D721Med (cell line): ENCODE results near the gene OTOA.
"Not testable (repeated sequence)": the region's sequence is repeated elsewhere in the genome, so short reads cannot be mapped to it uniquely, and the experiment has no call there.

Source experiments
- DNase-seq: peaks from one replicate; pipeline ENCODE4 v3.0.0; 2011; ENCODE audit warnings: low spot score; ENCODE audit not compliant: insufficient read length
- FAIRE-seq: peaks from 2 replicates; lab custom pipeline; 2011; peaks lifted over from hg19 to GRCh38; lab: Jason Lieb, UNC
- TF ChIP-seq, protein P1 (sequence below): IDR thresholded peaks from 2 replicates; pipeline ENCODE4 v1.5.1; 2012; ENCODE audit warnings: mild to moderate bottlenecking, control low read depth; ENCODE audit not compliant: insufficient read depth; ENCODE audit errors: missing control alignments

OTOA gene

DNA sequence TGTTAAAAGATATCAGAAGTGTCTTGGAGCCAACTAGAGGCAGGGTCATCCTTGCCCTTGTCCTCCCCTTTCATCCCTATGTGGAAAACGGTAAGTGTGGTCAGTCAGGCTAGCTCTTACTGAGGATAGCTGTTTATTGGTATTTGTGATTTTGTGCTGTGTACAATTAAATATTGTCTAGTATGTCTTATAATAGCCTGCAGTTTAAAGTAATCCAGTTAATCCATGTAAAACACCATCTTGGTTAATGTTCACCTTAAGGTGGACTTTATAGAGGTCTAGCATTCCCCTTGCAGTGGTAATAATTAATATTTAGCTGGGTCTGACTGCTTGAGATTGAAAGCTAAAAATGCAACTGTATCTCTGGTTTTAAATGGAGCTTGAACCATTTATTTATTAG lies 38.7 kb upstream of the OTOA start:
- FAIRE-seq (no peak), DNase-seq (no peak)
- TF ChIP-seq, protein P1, sequence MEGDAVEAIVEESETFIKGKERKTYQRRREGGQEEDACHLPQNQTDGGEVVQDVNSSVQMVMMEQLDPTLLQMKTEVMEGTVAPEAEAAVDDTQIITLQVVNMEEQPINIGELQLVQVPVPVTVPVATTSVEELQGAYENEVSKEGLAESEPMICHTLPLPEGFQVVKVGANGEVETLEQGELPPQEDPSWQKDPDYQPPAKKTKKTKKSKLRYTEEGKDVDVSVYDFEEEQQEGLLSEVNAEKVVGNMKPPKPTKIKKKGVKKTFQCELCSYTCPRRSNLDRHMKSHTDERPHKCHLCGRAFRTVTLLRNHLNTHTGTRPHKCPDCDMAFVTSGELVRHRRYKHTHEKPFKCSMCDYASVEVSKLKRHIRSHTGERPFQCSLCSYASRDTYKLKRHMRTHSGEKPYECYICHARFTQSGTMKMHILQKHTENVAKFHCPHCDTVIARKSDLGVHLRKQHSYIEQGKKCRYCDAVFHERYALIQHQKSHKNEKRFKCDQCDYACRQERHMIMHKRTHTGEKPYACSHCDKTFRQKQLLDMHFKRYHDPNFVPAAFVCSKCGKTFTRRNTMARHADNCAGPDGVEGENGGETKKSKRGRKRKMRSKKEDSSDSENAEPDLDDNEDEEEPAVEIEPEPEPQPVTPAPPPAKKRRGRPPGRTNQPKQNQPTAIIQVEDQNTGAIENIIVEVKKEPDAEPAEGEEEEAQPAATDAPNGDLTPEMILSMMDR: no peak

DNA sequence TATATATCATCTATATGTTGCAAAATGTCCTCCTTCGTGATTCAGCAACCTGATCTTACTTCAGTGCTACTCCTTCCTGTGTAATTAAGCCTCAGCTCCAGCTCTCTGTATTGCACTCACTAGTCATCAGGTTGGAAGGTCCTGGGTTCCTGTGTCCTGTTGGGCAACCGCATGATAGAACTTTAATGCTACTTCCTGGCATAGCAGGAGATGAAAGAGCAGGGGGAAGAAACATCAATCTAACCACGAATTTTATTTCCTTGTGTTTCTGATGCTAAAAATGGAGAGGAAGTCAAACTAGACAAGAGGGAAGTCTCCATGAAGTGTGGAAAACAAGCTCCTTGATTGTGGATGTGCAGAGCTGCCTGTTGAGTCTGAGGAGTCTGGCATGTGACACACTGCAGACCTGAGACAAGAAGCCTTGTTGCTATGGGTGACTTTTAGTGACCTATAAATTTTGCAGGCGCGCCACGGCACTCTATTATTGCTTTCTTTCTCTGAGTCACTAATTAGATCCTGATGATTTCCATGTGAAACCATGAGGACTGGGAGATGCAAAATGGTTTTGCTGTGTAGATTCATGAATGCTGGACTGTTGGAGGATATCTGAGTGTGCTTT lies 37.0 kb upstream of the OTOA start:
- DNase-seq: no peak
- TF ChIP-seq, protein P1: no peak
- FAIRE-seq: no peak

DNA sequence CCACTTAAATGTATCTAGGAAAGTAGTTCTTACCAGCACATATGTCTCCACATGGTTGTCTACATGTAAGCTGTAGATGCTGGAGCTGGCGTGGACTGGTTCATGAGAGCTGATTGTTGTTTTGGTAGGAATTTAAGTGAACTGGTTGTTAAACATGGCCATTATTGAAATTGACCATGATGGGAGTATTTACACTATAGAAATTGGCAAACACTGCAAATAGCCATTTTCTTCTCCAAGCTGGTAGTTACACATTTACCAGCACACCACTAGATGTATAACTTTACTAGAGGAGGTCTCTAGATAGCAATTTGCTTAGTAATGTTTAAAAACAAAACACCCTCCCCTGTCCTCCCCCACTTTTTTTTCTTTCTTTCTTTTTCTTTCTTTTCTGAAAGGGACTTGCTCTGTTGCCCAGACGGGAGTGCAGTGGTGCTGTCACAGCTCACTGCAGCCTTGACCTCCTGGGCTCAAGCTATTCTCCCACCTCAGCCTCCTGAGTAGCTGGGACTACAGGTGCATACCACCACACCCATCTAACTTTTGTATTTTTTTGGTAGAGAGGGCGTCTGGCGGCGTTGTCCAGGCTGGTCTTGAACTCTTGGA lies 35.5 kb upstream of the OTOA start:
- no peak for FAIRE-seq
- DNase-seq: no peak
- TF ChIP-seq, protein P1: no peak

DNA sequence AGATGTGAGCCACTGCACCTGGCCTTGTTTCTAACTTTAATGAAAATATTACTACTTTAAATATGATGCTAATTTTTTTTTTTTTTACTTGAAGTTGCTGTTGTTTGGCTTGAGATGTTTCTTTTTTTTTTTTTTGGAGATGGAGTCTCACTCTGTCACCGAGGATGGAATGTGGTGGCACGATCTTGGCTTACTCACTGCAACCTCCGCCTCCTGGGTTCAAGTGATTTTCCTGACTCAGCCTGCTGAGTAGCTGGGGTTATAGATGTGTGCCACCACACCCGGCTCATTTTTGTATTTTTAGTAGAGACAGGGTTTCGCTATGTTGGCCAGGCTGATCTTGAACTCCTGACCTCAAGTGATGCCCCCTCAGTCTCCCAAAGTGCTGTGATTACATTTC lies 35.0 kb upstream of the OTOA start:
- TF ChIP-seq, protein P1: no peak
- DNase-seq: no peak
- no peak for FAIRE-seq

DNA sequence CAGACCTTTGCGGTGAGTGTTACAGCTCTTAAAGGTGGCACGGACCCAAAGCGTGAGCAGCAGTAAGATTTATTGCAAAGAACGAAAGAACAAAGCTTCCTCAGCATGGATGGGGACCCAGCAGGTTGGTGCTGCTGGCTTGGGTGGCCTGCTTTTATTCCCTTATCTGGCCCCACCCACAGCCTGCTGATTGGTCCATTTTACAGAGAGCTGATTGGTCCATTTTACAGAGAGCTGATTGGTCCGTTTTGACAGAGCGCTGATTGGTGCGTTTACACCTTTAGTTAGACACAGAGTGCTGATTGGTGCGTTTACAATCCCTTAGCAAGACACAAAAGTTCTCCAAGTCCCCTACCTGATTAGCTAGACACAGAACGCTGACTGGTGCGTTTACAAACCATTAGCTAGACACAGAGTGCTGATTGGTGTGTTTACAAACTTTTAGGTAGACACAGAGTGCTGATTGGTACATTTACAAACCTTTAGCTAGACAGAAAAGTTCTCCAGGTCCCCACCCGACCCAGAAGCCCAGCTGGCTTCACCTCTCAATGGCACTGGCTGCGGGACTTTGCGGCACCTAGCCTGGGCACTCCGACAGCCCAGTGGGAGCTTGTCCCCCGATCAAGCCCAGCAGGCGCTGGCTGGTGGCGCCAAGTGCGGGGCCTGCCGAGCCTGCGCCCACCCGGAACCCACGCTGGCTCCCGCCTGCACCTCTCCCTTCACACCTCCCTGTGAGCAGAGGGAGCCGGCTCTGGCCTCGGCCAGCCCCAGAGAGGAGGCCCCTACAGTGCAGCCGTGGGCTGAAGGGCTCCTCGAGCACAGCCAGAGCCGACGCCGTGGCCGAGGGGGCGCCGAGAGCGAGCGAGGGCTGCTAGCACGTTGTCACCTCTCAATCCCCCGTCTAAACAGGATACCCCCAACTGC lies 33.9 kb upstream of the OTOA start:
- not testable (repeated sequence) for FAIRE-seq

DNA sequence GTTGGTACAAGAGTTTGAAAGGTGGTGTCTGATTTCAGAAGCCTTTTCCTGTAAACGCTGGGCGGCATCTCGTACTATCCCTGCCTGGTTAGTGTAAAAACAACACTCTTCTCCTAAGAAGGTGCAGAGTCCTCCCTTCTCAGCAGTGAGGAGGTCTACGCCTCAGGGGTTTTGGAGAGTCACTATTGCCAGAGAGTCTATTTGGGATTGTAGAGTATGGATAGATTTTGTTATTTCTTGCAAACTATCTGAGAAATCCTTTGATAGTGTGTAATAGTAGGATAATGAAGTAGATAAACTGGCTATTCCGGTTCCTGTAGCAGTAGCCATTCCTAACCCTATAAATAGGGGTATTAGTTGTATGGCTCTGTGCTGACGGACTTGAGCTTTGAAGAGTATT lies 32.9 kb upstream of the OTOA start:
- not testable (repeated sequence) for FAIRE-seq, DNase-seq

More for the DNA sequence above, 33.9 kb upstream of the OTOA start:
- not testable (repeated sequence) for DNase-seq

DNA sequence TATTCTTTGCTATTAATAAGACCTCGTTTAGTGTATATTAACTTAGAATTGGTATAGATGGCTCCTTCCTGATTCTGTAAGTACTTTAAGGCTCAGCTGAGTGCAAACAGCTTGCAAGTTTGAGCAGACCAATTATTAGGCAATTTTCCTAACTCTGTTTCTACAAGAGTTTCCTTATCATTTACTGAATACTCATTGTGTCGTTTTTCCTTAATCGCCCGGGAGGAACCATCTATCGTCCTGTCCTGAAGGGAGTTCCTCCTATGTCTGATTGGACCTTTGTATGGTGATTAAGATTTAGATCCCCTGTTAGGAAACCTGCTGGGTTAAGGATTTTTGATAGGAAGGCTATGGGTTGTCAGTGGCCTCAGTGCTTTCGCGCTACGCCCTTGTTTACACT lies 32.4 kb upstream of the OTOA start:
- not testable (repeated sequence) for DNase-seq, FAIRE-seq

DNA sequence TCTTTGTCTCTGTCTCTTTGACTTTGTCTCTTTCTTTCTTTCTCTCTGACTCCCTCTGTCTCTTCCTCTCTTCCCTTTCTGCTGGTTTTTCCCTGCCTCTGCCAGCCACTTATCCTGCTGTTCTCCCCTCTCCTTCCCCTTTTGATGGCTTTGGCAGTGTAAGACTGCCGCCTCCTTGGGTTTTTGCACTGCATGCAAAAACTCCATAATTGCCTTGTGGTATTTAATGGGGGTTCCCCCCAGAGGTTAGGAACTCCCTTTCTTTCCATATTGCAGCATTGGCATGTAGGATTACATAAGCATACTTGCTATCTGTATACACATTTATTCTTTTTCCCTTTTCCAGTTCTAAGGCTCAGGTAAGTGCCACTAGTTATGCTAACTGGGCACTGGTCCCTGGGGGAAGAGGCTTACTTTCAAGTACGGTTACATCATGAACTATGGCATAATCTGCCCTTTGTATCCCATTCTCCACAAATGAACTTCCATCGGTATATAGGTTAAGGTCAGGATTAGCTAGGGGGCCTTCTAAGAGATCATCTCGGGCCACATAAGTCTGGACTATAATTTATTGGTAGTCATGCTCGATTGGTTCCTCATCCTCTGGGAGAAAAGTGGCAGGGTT lies 31.7 kb upstream of the OTOA start:
- not testable (repeated sequence) for DNase-seq, FAIRE-seq

DNA sequence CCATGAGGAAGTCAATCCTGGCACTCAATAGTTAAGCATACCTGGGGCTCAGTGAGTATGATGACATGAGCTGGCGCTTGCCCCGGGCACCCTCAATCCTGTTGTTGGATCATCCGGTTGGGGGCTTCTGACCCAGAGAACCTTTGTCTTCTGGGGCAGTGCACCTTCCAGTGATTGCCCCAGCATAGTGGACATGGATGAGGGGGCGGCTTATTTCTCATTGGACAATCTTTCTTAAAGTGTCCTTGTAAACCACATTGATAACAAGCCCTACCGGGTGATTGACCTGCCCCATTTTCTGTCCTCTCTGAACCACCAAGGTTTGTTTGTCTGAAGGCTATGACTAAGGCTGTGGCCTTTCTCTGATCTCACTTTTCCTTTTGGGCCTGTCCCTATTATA lies 29.6 kb upstream of the OTOA start:
- DNase-seq: no peak
- TF ChIP-seq, protein P1: no peak
- FAIRE-seq: no peak

DNA sequence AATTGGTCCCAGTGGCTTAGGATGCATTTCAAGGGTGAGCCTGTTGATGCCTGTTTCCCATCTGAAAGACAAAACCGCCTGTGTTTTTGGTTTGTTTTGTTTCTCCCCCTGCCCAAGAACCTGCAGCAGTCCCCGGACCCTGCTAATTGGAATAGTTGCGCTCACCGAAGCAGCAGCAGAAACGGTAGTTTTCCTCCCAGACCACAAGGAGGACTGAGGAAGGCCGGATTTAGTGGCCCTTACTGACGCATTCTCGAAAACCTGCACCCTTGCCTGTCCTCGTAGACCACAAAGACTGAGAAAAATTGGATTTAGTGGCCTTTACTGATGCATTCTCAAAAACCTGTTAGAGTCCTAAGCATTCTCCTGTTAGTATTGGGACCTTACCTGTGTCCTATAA lies 28.1 kb upstream of the OTOA start:
- not testable (repeated sequence) for FAIRE-seq, DNase-seq
